ENCODE data around the gene MUC4.
"Not testable (repeated sequence)": the region's sequence is repeated elsewhere in the genome, so short reads cannot be mapped to it uniquely, and the experiment has no call there.

MUC4 gene

DNA sequence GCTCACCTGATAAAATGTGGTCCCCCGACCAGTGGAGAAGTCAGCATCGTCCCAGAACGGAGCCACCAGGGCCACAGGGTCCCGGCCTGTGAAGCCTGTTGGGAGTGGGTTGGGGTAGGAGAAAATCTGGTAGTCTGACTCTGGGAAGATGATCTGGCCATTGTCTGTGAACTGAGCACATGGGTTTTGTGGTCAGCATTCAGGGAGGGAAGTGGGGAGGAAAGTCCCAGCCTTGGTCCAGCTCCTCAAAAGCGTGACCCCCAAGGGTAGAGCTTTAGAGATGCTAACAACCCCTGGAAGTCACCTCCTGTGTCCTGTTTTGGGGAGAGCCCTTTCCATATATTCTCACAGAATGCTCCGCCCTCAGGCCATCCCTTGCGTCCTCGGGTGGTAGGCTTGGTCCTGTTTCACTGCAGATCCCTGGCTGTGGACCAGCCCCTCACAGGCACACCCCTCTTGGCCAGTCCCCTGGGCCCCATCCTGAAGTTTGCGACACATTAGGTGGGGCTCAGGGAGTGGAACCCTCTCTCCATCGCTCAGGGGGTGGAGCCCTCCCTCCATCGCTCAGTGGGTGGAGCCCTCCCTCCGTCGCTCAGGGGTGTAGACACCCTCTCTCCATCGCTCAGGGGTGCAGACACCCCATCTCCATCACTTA is 40.0 kb downstream of the MUC4 start:
- no peak overlapping the region for H3K27ac ChIP-seq
- H3K36me3 ChIP-seq, result no peaks in the 10 kb centered on the region
- TF ChIP-seq, protein P1, sequence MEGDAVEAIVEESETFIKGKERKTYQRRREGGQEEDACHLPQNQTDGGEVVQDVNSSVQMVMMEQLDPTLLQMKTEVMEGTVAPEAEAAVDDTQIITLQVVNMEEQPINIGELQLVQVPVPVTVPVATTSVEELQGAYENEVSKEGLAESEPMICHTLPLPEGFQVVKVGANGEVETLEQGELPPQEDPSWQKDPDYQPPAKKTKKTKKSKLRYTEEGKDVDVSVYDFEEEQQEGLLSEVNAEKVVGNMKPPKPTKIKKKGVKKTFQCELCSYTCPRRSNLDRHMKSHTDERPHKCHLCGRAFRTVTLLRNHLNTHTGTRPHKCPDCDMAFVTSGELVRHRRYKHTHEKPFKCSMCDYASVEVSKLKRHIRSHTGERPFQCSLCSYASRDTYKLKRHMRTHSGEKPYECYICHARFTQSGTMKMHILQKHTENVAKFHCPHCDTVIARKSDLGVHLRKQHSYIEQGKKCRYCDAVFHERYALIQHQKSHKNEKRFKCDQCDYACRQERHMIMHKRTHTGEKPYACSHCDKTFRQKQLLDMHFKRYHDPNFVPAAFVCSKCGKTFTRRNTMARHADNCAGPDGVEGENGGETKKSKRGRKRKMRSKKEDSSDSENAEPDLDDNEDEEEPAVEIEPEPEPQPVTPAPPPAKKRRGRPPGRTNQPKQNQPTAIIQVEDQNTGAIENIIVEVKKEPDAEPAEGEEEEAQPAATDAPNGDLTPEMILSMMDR (IDR thresholded peaks at IDR 0.05), result no peak
- H3K4me1 ChIP-seq (ENCODE audit: control insufficient read depth in 1 of 2, insufficient read depth in 1 of 2, low read depth in 1 of 2, low read length in 1 of 2), result no peaks in the 10 kb centered on the region
- H3K9me3 ChIP-seq, result no peaks in the 10 kb centered on the region
- H3K4me3 ChIP-seq (ENCODE audit: low read depth in 1 of 2, low read length in 1 of 2), result no peak overlapping the region
- H3K27me3 ChIP-seq, result no peaks in the 10 kb centered on the region

GRCh38 chr3:195770841-195771645 is 40.7 kb downstream of the MUC4 start:
- not testable (repeated sequence) for H3K36me3 ChIP-seq; H3K27ac ChIP-seq; H3K4me1 ChIP-seq (ENCODE audit: control insufficient read depth in 1 of 2, insufficient read depth in 1 of 2, low read depth in 1 of 2, low read length in 1 of 2); H3K4me3 ChIP-seq (ENCODE audit: low read depth in 1 of 2, low read length in 1 of 2); H3K9me3 ChIP-seq; H3K27me3 ChIP-seq

GRCh38 chr3:195770081-195770840 is 41.5 kb downstream of the MUC4 start:
- TF ChIP-seq, protein P1 (IDR thresholded peaks at IDR 0.05), result no peak
- no peaks in the 10 kb centered on the region for H3K9me3 ChIP-seq

DNA sequence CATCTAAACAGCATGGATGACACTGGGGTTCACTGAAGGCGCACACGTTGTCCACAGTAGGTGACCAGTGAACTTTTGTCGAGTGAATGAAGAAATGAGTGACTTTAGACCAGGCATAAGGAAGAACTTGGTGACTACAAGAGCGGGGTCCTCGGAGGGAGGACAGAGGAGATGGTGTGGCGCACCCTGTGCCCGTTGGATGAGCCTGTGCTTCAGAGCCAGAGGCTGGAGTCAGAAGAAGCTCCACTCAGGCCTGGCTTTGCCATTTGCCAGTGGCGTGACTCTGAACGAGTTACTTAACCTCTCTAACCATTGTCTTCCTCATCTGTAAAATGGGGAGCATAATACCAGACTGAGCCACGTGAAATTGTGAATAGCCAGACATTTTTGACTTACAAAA is 42.2 kb downstream of the MUC4 start:
- H3K27ac ChIP-seq, result no peak overlapping the region
- H3K27me3 ChIP-seq, result peaks cover 3% of the 10 kb centered on the region
- no peaks in the 10 kb centered on the region for H3K9me3 ChIP-seq
- TF ChIP-seq, protein P1 (IDR thresholded peaks at IDR 0.05), result no peak
- no peaks in the 10 kb centered on the region for H3K4me1 ChIP-seq (ENCODE audit: control insufficient read depth in 1 of 2, insufficient read depth in 1 of 2, low read depth in 1 of 2, low read length in 1 of 2)
- no peaks in the 10 kb centered on the region for H3K36me3 ChIP-seq
- no peak overlapping the region for H3K4me3 ChIP-seq (ENCODE audit: low read depth in 1 of 2, low read length in 1 of 2)

More at GRCh38 chr3:195770081-195770840, 41.5 kb downstream of the MUC4 start:
- Histone ChIP-seq H3K27me3 (no peaks in the 10 kb centered on the region), H3K4me3 (ENCODE audit: low read depth in 1 of 2, low read length in 1 of 2) (no peak overlapping the region), H3K36me3 (no peaks in the 10 kb centered on the region), H3K27ac (no peak overlapping the region), H3K4me1 (ENCODE audit: control insufficient read depth in 1 of 2, insufficient read depth in 1 of 2, low read depth in 1 of 2, low read length in 1 of 2) (no peaks in the 10 kb centered on the region)

- Histone ChIP-seq H3K36me3 (no peaks in the 10 kb centered on the region), H3K4me1 (ENCODE audit: control insufficient read depth in 1 of 2, insufficient read depth in 1 of 2, low read depth in 1 of 2, low read length in 1 of 2) (no peaks in the 10 kb centered on the region), H3K27ac (no peak overlapping the region), H3K4me3 (ENCODE audit: low read depth in 1 of 2, low read length in 1 of 2) (no peak overlapping the region), H3K9me3 (no peaks in the 10 kb centered on the region), H3K27me3 (peaks cover 9% of the 10 kb centered on the region)
- TF ChIP-seq, protein P1 (IDR thresholded peaks at IDR 0.05), result no peak
Measured at GRCh38 chr3:195768831-195769303, 42.9 kb downstream of the MUC4 start.
